D721Med (cell line): Measurements from ENCODE around the gene ZDHHC13.

Experiments used
- DNase-seq: peaks from one replicate; pipeline ENCODE4 v3.0.0; 2011; ENCODE audit warnings: low spot score; ENCODE audit not compliant: insufficient read length
- FAIRE-seq: peaks from 2 replicates; lab custom pipeline; 2011; peaks lifted over from hg19 to GRCh38; lab: Jason Lieb, UNC
- TF ChIP-seq, protein P1 (sequence below): IDR thresholded peaks from 2 replicates; pipeline ENCODE4 v1.5.1; 2012; ENCODE audit warnings: mild to moderate bottlenecking, control low read depth; ENCODE audit not compliant: insufficient read depth; ENCODE audit errors: missing control alignments

ZDHHC13 gene

DNA sequence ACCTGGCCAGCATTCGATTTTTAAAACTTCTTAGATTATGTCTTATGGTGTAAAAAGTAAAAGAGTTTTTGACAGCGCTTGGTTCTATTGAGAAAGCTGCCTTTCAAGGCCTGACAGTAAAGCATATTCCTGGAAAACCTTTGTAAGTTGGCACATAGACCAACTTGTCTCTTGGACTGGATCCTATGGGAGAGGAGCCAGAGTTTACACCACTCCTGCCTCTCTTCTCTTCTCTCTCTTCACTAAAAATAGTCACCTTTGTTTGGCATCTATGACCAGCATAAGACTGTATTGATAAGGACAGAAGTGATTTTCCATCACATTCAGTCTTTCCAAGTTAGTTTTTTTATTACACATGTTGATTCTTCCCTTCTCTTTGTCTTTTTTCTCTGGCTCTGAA lies 51.1 kb downstream of the ZDHHC13 start:
- DNase-seq, result no peak
- FAIRE-seq, result no peak
- TF ChIP-seq, protein P1, sequence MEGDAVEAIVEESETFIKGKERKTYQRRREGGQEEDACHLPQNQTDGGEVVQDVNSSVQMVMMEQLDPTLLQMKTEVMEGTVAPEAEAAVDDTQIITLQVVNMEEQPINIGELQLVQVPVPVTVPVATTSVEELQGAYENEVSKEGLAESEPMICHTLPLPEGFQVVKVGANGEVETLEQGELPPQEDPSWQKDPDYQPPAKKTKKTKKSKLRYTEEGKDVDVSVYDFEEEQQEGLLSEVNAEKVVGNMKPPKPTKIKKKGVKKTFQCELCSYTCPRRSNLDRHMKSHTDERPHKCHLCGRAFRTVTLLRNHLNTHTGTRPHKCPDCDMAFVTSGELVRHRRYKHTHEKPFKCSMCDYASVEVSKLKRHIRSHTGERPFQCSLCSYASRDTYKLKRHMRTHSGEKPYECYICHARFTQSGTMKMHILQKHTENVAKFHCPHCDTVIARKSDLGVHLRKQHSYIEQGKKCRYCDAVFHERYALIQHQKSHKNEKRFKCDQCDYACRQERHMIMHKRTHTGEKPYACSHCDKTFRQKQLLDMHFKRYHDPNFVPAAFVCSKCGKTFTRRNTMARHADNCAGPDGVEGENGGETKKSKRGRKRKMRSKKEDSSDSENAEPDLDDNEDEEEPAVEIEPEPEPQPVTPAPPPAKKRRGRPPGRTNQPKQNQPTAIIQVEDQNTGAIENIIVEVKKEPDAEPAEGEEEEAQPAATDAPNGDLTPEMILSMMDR, result no peak

DNA sequence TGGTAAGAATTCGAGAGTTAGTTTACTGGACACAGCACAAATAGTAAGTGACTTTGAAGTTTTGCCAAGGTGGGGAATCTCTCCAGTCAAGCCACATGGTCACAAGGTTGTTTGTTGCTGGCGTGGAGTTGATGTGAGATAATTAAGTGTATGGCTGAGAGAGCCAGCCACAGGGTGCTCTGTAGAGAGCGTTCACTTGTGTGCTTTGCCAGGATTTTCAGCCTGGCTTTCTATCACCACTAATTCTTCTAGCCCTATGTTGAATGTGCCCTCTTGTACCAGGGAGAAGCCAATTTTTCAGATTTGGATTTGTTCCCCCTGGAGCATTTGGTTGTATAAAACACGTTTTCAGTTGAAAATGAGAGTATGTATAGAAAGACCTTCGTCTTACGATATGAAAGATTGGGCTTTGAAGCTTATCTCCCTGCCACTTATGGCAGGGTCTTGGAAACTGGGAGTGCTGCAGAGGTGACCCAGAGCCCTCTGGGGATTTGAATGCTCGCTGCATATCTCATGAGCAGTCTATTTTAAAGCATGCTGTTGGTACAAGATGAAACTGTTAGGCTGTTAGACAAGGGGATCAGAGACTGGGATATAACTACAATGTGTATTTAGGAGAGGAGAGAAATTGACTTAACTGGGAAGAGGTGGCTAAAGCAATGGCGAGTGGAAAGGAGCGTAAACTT lies 56.2 kb downstream of the ZDHHC13 start:
- DNase-seq, result no peak
- no peak for FAIRE-seq
- TF ChIP-seq, protein P1, result no peak

DNA sequence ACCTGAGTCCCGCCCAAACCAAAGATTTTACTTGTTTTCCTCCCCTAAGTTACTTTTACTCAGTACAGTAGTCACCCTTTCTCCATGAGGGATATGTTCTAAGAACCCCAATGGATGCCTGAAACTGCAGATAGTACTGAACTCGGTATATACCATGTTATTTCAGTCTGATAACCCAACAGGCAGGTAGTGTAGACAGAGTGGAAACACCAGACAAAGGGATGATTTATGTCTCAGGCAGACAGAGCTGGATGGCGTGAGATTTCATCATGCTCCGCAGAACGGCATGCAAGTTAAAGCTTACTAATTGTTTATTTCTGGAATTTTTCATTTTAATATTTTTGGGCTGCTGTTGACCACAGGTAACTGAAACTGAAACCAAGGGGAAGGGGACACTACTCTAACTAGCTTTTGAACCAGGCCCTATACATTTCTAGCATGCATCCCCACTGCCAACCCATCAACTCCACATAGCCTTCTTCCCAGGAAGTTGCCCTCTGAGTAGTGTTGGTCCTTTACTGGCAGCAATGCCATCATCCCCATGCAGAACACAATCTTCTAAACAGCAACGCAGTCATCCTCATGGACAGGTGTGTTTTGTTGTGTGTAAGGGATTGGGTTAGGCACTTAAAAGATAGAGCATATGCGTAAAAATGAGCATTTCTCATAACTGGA lies 57.1 kb downstream of the ZDHHC13 start:
- DNase-seq, result no peak
- TF ChIP-seq, protein P1, result no peak
- FAIRE-seq, result no peak

DNA sequence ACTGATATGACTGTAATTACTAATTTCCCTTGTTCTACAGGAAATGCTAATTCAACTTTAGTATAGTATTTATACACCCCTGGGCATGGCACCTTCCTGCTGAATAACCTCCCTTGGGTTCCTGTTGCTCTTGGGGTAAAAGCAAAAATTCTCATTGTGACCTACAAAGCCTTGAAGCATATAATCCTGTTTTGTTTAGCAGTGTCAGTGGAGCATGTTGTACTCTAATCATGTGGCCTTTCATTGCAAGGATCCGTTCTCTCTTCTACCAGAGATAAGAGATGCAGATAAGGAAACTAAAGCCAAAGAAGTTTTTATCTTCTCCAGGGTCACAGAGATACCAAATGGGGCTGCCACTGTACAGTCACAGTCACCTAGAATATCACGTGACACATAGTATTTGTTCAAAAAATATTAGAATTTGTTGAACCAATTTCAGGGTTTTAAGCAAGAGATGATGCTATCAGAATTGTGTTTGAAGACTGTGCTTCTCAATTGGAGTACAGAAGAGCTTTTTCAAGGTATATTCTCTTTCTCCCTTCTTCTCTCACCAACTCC lies 59.7 kb downstream of the ZDHHC13 start:
- TF ChIP-seq, protein P1, result no peak
- FAIRE-seq (no peak), DNase-seq (no peak)

DNA sequence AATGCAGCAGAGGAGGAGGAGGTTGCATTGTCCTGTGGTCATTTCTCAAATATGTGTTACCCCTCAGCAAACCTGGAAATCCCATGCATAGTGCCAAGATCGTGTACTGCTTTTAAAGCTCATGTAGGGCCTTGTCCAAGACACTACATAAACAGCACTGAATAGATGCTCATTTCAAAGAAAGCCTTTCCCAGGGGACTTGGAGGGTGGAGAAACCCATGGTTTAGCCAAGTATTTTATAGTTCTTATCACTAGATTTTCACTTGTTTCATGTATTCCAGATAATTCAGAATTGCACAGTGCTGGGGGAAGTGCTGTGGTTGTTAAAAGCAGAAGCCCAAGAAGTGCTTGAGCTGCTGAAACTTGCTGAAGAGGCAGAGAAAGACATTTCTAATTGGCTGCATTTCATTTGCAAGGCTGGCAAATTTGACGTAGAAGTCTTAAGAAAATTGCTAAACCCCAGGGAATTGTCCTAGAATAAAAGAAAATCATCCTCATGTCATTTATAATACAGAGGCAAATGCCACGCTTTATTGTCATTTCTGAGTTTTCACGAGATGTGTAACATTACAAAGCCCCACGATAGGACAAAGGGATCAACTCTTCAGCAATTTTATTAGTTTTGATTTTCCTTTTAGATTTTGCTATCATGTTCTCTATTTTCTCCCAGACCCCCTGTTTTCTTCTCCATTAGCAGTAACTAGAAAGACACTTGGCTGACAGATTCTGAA lies 64.7 kb downstream of the ZDHHC13 start:
- TF ChIP-seq, protein P1, result no peak
- FAIRE-seq, result no peak
- DNase-seq, result no peak

DNA sequence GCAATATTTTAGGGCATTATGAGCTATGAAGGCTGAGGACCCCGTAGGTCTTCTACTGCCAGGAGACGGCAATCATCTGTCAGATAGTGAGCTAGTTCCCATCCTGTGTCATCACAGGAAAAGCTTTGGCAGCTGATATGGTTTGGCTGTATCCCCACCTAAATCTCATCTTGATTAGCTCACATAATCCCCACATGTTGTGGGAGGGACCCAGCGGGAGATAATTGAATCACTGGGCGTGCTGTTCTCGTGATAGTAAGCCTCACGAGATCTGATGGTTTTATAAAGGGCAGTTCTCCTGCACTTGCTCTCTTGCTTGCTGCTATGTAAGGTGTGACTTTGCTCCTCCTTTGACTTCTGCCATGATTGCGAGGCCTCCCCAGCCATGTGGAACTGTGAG lies 66.7 kb downstream of the ZDHHC13 start:
- TF ChIP-seq, protein P1, result no peak
- no peak for DNase-seq
- FAIRE-seq, result no peak
